Neural crest cell (in vitro differentiated cells): ENCODE measurements around the gene SLC37A1. TPM values are rescaled to one million over a fixed set of nuclear protein-coding genes. Genes with fewer than 3 reads are reported as not detected.
A peak's percentile ranks its signal among the peaks of the same experiment; 100 is the strongest.

Source experiments
- DNase-seq: peaks from one replicate; pipeline ENCODE4 v3.0.0; 2021; ENCODE audit warnings: low read depth, mixed read lengths, low spot score
- H3K27ac Mint-ChIP-seq: one replicate; pipeline ENCODE4 v1.8.0; 2021; ENCODE audit warnings: mild to moderate bottlenecking, mixed read lengths; ENCODE audit not compliant: unreplicated experiment
- H3K27me3 Mint-ChIP-seq: 2 replicates; pipeline ENCODE4 v1.8.0; 2021; ENCODE audit warnings: low read depth, mild to moderate bottlenecking, mixed read lengths
- H3K36me3 Mint-ChIP-seq: 2 replicates; pipeline ENCODE4 v1.8.0; 2021; ENCODE audit warnings: low read depth, mild to moderate bottlenecking, mixed read lengths
- H3K4me1 Mint-ChIP-seq: 2 replicates; pipeline ENCODE4 v1.8.0; 2021; ENCODE audit warnings: mixed read lengths
- H3K4me3 Mint-ChIP-seq: one replicate; pipeline ENCODE4 v1.8.0; 2021; ENCODE audit warnings: mild to moderate bottlenecking, mixed read lengths
- H3K9me3 Mint-ChIP-seq: 2 replicates; pipeline ENCODE4 v1.8.0; 2021; ENCODE audit warnings: mixed read lengths
- CTCF ChIP-seq: fragments of 200-600 bp; sonication (generic); conservative IDR thresholded peaks from 2 replicates; pipeline ENCODE4 v1.5.0; 2021; ENCODE audit warnings: antibody characterized with exemption, mild to moderate bottlenecking
- total RNA-seq: library from RNA; stranded (reverse); gene quantifications from 2 replicates; pipeline ENCODE4 v1.2.1, GENCODE V29; 2021

Gene SLC37A1
- total RNA-seq, 1 donor from 2014 or later, result 9.1 TPM

- peaks cover 26% of the 10 kb centered on the region for H3K4me1 Mint-ChIP-seq
- H3K4me3 Mint-ChIP-seq, result peak overlapping the region; percentile 64
- no peak for TF ChIP-seq CTCF
- peak; percentile 9 for DNase-seq
- peaks cover 7% of the 10 kb centered on the region for H3K27me3 Mint-ChIP-seq
- H3K36me3 Mint-ChIP-seq, result no peaks in the 10 kb centered on the region
- no peak overlapping the region for H3K27ac Mint-ChIP-seq
- H3K9me3 Mint-ChIP-seq, result no peaks in the 10 kb centered on the region
Measured at GRCh38 chr21:42499444-42500112, 14.1 kb upstream of the SLC37A1 start.

GRCh38 chr21:42500225-42500624, 13.4 kb upstream of the SLC37A1 start:
- peaks cover 10% of the 10 kb centered on the region for H3K27me3 Mint-ChIP-seq
- no peaks in the 10 kb centered on the region for H3K36me3 Mint-ChIP-seq
- TF ChIP-seq CTCF, result no peak
- H3K4me3 Mint-ChIP-seq, result no peak overlapping the region
- H3K9me3 Mint-ChIP-seq, result no peaks in the 10 kb centered on the region
- H3K4me1 Mint-ChIP-seq, result peaks cover 26% of the 10 kb centered on the region
- H3K27ac Mint-ChIP-seq, result no peak overlapping the region
- DNase-seq, result no peak

GRCh38 chr21:42500736-42501135, 12.9 kb upstream of the SLC37A1 start:
- no peak overlapping the region for H3K4me3 Mint-ChIP-seq
- H3K9me3 Mint-ChIP-seq, result no peaks in the 10 kb centered on the region
- H3K27me3 Mint-ChIP-seq, result peaks cover 11% of the 10 kb centered on the region
- peaks cover 23% of the 10 kb centered on the region for H3K4me1 Mint-ChIP-seq
- H3K36me3 Mint-ChIP-seq, result no peaks in the 10 kb centered on the region
- no peak for TF ChIP-seq CTCF
- no peak for DNase-seq
- H3K27ac Mint-ChIP-seq, result no peak overlapping the region

- Mint-ChIP-seq H3K4me3 (no peak overlapping the region), H3K9me3 (no peaks in the 10 kb centered on the region), H3K27me3 (peaks cover 13% of the 10 kb centered on the region), H3K27ac (no peak overlapping the region), H3K4me1 (peaks cover 7% of the 10 kb centered on the region), H3K36me3 (no peaks in the 10 kb centered on the region)
- TF ChIP-seq CTCF, result no peak
- DNase-seq, result no peak
Measured at GRCh38 chr21:42503711-42504110, 9.9 kb upstream of the SLC37A1 start.

GRCh38 chr21:42505090-42505726, 8.4 kb upstream of the SLC37A1 start:
- H3K4me3 Mint-ChIP-seq, result no peak overlapping the region
- H3K36me3 Mint-ChIP-seq, result no peaks in the 10 kb centered on the region
- H3K9me3 Mint-ChIP-seq, result no peaks in the 10 kb centered on the region
- peaks cover 18% of the 10 kb centered on the region for H3K27me3 Mint-ChIP-seq
- DNase-seq, result no peak
- no peak for TF ChIP-seq CTCF
- H3K27ac Mint-ChIP-seq, result no peak overlapping the region
- peaks cover 9% of the 10 kb centered on the region for H3K4me1 Mint-ChIP-seq
